HEK293 (cell line): ENCODE measurements around the gene RPL35A.
A peak's percentile ranks its signal among the peaks of the same experiment; 100 is the strongest.

Source experiments
- SETDB1 ChIP-seq: IDR thresholded peaks from one replicate; pipeline ENCODE4 v1.6.1; 2017; ENCODE audit warnings: mild to moderate bottlenecking, low read length, moderate library complexity, mixed read lengths; ENCODE audit not compliant: insufficient read length
- ZBTB44 ChIP-seq: fragments of 450-650 bp; IDR thresholded peaks from 2 replicates; pipeline ENCODE4 v1.5.1; 2018; ENCODE audit warnings: missing biosample characterization, mild to moderate bottlenecking, missing genetic modification characterization
- ZBTB6 ChIP-seq: fragments of 450-650 bp; formaldehyde crosslinking; IDR thresholded peaks from 2 replicates; pipeline ENCODE4 v1.5.1; 2017; ENCODE audit warnings: missing biosample characterization, missing genetic modification characterization
- ZEB2 ChIP-seq: fragments of 450-650 bp; formaldehyde crosslinking; IDR thresholded peaks from 2 replicates; pipeline ENCODE4 v1.5.1; 2016; ENCODE audit warnings: missing biosample characterization, missing genetic modification characterization
- ZFHX2 ChIP-seq: fragments of 450-650 bp; formaldehyde crosslinking; conservative IDR thresholded peaks from 2 replicates; pipeline ENCODE4 v1.5.1; 2016; ENCODE audit warnings: missing biosample characterization, missing genetic modification characterization
- ZIC2 ChIP-seq: fragments of 450-650 bp; formaldehyde crosslinking; IDR thresholded peaks from 2 replicates; pipeline ENCODE4 v1.5.1; 2016; ENCODE audit warnings: missing biosample characterization, missing genetic modification characterization
- ZNF140 ChIP-seq: fragments of 450-650 bp; formaldehyde crosslinking; IDR thresholded peaks from 2 replicates; pipeline ENCODE4 v1.5.1; 2016; ENCODE audit warnings: missing biosample characterization, missing genetic modification characterization
- ZNF174 ChIP-seq: fragments of 450-650 bp; formaldehyde crosslinking; IDR thresholded peaks from 2 replicates; pipeline ENCODE4 v1.5.0; 2017; ENCODE audit warnings: missing biosample characterization, mild to moderate bottlenecking, missing genetic modification characterization
- ZNF175 ChIP-seq: fragments of 450-650 bp; formaldehyde crosslinking; IDR thresholded peaks from 2 replicates; pipeline ENCODE4 v1.5.1; 2016; ENCODE audit warnings: missing biosample characterization, missing genetic modification characterization
- ZNF202 ChIP-seq: fragments of 450-650 bp; formaldehyde crosslinking; IDR thresholded peaks from 2 replicates; pipeline ENCODE4 v1.5.1; 2016; ENCODE audit warnings: missing biosample characterization, missing genetic modification characterization, borderline replicate concordance
- ZNF292 ChIP-seq: fragments of 450-650 bp; formaldehyde crosslinking; IDR thresholded peaks from 2 replicates; pipeline ENCODE4 v1.5.1; 2016; ENCODE audit warnings: low read depth, missing biosample characterization, missing genetic modification characterization, borderline replicate concordance
- ZNF302 ChIP-seq: fragments of 450-650 bp; formaldehyde crosslinking; IDR thresholded peaks from 2 replicates; pipeline ENCODE4 v1.5.1; 2016; ENCODE audit warnings: missing biosample characterization, missing genetic modification characterization, low read depth
- ZNF311 ChIP-seq: fragments of 450-650 bp; formaldehyde crosslinking; IDR thresholded peaks from 2 replicates; pipeline ENCODE4 v1.5.1; 2017; ENCODE audit warnings: missing biosample characterization, missing genetic modification characterization, borderline replicate concordance
- ZNF362 ChIP-seq: fragments of 450-650 bp; formaldehyde crosslinking; IDR thresholded peaks from 2 replicates; pipeline ENCODE4 v1.5.1; 2016; ENCODE audit warnings: missing biosample characterization, missing genetic modification characterization
- ZNF426 ChIP-seq: fragments of 450-650 bp; formaldehyde crosslinking; IDR thresholded peaks from 2 replicates; pipeline ENCODE4 v1.5.1; 2017; ENCODE audit warnings: missing biosample characterization, missing genetic modification characterization, mild to moderate bottlenecking, inconsistent platforms, moderate library complexity
- ZNF48 ChIP-seq: fragments of 450-650 bp; formaldehyde crosslinking; IDR thresholded peaks from 2 replicates; pipeline ENCODE4 v1.5.1; 2016; ENCODE audit warnings: missing biosample characterization, missing genetic modification characterization
- ZNF501 ChIP-seq: fragments of 450-650 bp; formaldehyde crosslinking; IDR thresholded peaks from 2 replicates; pipeline ENCODE4 v1.5.1; 2016; ENCODE audit warnings: missing biosample characterization, missing genetic modification characterization
- ZNF514 ChIP-seq: fragments of 450-650 bp; formaldehyde crosslinking; IDR thresholded peaks from 2 replicates; pipeline ENCODE4 v1.5.1; 2016; ENCODE audit warnings: missing biosample characterization, missing genetic modification characterization
- ZNF518A ChIP-seq: fragments of 450-650 bp; formaldehyde crosslinking; conservative IDR thresholded peaks from 2 replicates; pipeline ENCODE4 v1.5.1; 2016; ENCODE audit warnings: low read depth, missing biosample characterization, missing genetic modification characterization
- ZNF585B ChIP-seq: fragments of 450-650 bp; formaldehyde crosslinking; IDR thresholded peaks from 2 replicates; pipeline ENCODE4 v1.5.1; 2016; ENCODE audit warnings: missing biosample characterization, missing genetic modification characterization
- ZNF600 ChIP-seq: fragments of 450-650 bp; formaldehyde crosslinking; IDR thresholded peaks from 2 replicates; pipeline ENCODE4 v1.5.1; 2016; ENCODE audit warnings: missing biosample characterization, missing genetic modification characterization
- ZNF623 ChIP-seq: fragments of 450-650 bp; formaldehyde crosslinking; IDR thresholded peaks from 2 replicates; pipeline ENCODE4 v1.5.1; 2016; ENCODE audit warnings: missing biosample characterization, missing genetic modification characterization
- ZNF639 ChIP-seq: fragments of 450-650 bp; formaldehyde crosslinking; IDR thresholded peaks from 2 replicates; pipeline ENCODE4 v1.5.1; 2016; ENCODE audit warnings: missing biosample characterization, missing genetic modification characterization
- ZNF660 ChIP-seq: fragments of 450-650 bp; IDR thresholded peaks from 2 replicates; pipeline ENCODE4 v1.5.1; 2018; ENCODE audit warnings: missing biosample characterization, mild to moderate bottlenecking, missing genetic modification characterization
- ZNF664 ChIP-seq: fragments of 450-650 bp; formaldehyde crosslinking; IDR thresholded peaks from 2 replicates; pipeline ENCODE4 v1.5.1; 2016; ENCODE audit warnings: missing biosample characterization, missing genetic modification characterization
- ZNF707 ChIP-seq: fragments of 450-650 bp; formaldehyde crosslinking; IDR thresholded peaks from 2 replicates; pipeline ENCODE4 v1.5.1; 2016; ENCODE audit warnings: missing biosample characterization, missing genetic modification characterization
- ZNF768 ChIP-seq: fragments of 450-650 bp; formaldehyde crosslinking; IDR thresholded peaks from 2 replicates; pipeline ENCODE4 v1.5.1; 2018; ENCODE audit warnings: missing biosample characterization, mild to moderate bottlenecking, missing genetic modification characterization
- ZNF792 ChIP-seq: fragments of 450-650 bp; formaldehyde crosslinking; IDR thresholded peaks from 2 replicates; pipeline ENCODE4 v1.5.1; 2016; ENCODE audit warnings: missing biosample characterization, missing genetic modification characterization
- ZSCAN30 ChIP-seq: fragments of 450-650 bp; IDR thresholded peaks from 2 replicates; pipeline ENCODE4 v1.5.1; 2018; ENCODE audit warnings: missing biosample characterization, mild to moderate bottlenecking, missing genetic modification characterization, moderate library complexity

RPL35A gene

GRCh38 chr3:197906023-197906849 lies 43.8 kb upstream of the RPL35A start (continued):
- TF ChIP-seq ZEB2 (tag by site-specific recombination): peak; percentile 59
- TF ChIP-seq ZNF518A (tag by site-specific recombination): no peak
- TF ChIP-seq SETDB1: no peak
- no peak for TF ChIP-seq ZNF585B
- no peak for TF ChIP-seq ZBTB6 (tag by site-specific recombination)
- TF ChIP-seq ZNF302 (tag by site-specific recombination): no peak
- TF ChIP-seq ZNF426 (tag by site-specific recombination): no peak
- TF ChIP-seq ZNF311 (tag by site-specific recombination): no peak
- peak; percentile 87 for TF ChIP-seq ZSCAN30
- no peak for TF ChIP-seq ZNF48 (tag by site-specific recombination)
- 0 out of 2 replicates have a peak, but pooled peaks have one; percentile 25 for TF ChIP-seq ZNF600 (tag by site-specific recombination)
- 0 out of 2 replicates have a peak, but pooled peaks have one; percentile 44 for TF ChIP-seq ZNF362 (tag by site-specific recombination)
- TF ChIP-seq ZBTB44 (tag by site-specific recombination): no peak
- TF ChIP-seq ZNF514 (tag by site-specific recombination): no peak
- peak; percentile 86 for TF ChIP-seq ZNF660 (tag by site-specific recombination)
- TF ChIP-seq ZNF768: no peak
- TF ChIP-seq ZFHX2 (tag by site-specific recombination): peak; percentile 96
- no peak for TF ChIP-seq ZNF792
- TF ChIP-seq ZNF707 (tag by site-specific recombination): no peak
- no peak for TF ChIP-seq ZNF639 (tag by site-specific recombination)
- no peak for TF ChIP-seq ZNF292 (tag by site-specific recombination)
- TF ChIP-seq ZNF501 (tag by site-specific recombination): no peak
- TF ChIP-seq ZIC2 (tag by site-specific recombination): peak; percentile 53
- TF ChIP-seq ZNF202 (tag by site-specific recombination): no peak
- no peak for TF ChIP-seq ZNF140 (tag by site-specific recombination)
- TF ChIP-seq ZNF623 (tag by site-specific recombination): no peak
- TF ChIP-seq ZNF664 (tag by site-specific recombination): no peak
- no peak for TF ChIP-seq ZNF175 (tag by site-specific recombination)
- TF ChIP-seq ZNF174 (tag by site-specific recombination): no peak
